ENCODE data around the gene PLCB1. TPM values are rescaled to one million over a fixed set of nuclear protein-coding genes. Genes with fewer than 3 reads are reported as not detected.

The PLCB1 gene
- total RNA-seq, 3 donors from 2014 or later, result 12.2 to 106 (median 30.5) TPM

- DNase-seq (ENCODE audit: low spot score in 2 of 2), result no peak
- intact Hi-C loops (cut with DNase I; ENCODE audit: low total_unique reads), result no loop called here
- no peak for TF ChIP-seq CTCF (IDR thresholded peaks at IDR 0.05)
- TF ChIP-seq POLR2AphosphoS5 (IDR thresholded peaks at IDR 0.05), result no peak
Observed at GRCh38 chr20:8473459-8473858, 341.4 kb downstream of the PLCB1 start.

GRCh38 chr20:8474027-8474668, 342.1 kb downstream of the PLCB1 start:
- no peak for DNase-seq (ENCODE audit: low spot score in 2 of 2)

More at GRCh38 chr20:8473459-8473858, 341.4 kb downstream of the PLCB1 start:
- Histone ChIP-seq H3K4me1 (no peaks in the 10 kb centered on the region), H3K9me3 (no peaks in the 10 kb centered on the region), H3K36me3 (no peaks in the 10 kb centered on the region), H3K27ac (no peak overlapping the region), H3K4me3 (no peak overlapping the region), H3K27me3 (no peaks in the 10 kb centered on the region)

GRCh38 chr20:8476021-8476420, 344.0 kb downstream of the PLCB1 start:
- TF ChIP-seq CTCF (IDR thresholded peaks at IDR 0.05) (no peak), POLR2AphosphoS5 (IDR thresholded peaks at IDR 0.05) (no peak), POLR2A (IDR thresholded peaks at IDR 0.05) (no peak)
- no peaks in the 10 kb centered on the region for H3K27me3 ChIP-seq
- no peaks in the 10 kb centered on the region for H3K9me3 ChIP-seq
- H3K27ac ChIP-seq, result no peak overlapping the region
- H3K4me3 ChIP-seq, result no peak overlapping the region
- intact Hi-C loops (cut with DNase I; ENCODE audit: low total_unique reads), result no loop called here
- no peaks in the 10 kb centered on the region for H3K36me3 ChIP-seq
- DNase-seq (ENCODE audit: low spot score in 2 of 2), result no peak
- no peaks in the 10 kb centered on the region for H3K4me1 ChIP-seq

More at GRCh38 chr20:8474027-8474668, 342.1 kb downstream of the PLCB1 start:
- intact Hi-C loops (cut with DNase I; ENCODE audit: low total_unique reads), result no loop called here
- H3K27me3 ChIP-seq, result no peaks in the 10 kb centered on the region
- H3K9me3 ChIP-seq, result no peaks in the 10 kb centered on the region
- H3K36me3 ChIP-seq, result no peaks in the 10 kb centered on the region
- no peak overlapping the region for H3K27ac ChIP-seq
- TF ChIP-seq POLR2A (IDR thresholded peaks at IDR 0.05) (no peak), POLR2AphosphoS5 (IDR thresholded peaks at IDR 0.05) (no peak), CTCF (IDR thresholded peaks at IDR 0.05) (no peak)
- no peak overlapping the region for H3K4me3 ChIP-seq
- no peaks in the 10 kb centered on the region for H3K4me1 ChIP-seq

- H3K36me3 ChIP-seq, result no peaks in the 10 kb centered on the region
- H3K27me3 ChIP-seq, result no peaks in the 10 kb centered on the region
- no peak overlapping the region for H3K4me3 ChIP-seq
- H3K27ac ChIP-seq, result no peak overlapping the region
- intact Hi-C loops (cut with DNase I; ENCODE audit: low total_unique reads), result no loop called here
- H3K9me3 ChIP-seq, result no peaks in the 10 kb centered on the region
- H3K4me1 ChIP-seq, result no peaks in the 10 kb centered on the region
- no peak for DNase-seq (ENCODE audit: low spot score in 2 of 2)
- no peak for TF ChIP-seq POLR2A (IDR thresholded peaks at IDR 0.05)
- TF ChIP-seq CTCF (IDR thresholded peaks at IDR 0.05), result no peak
- TF ChIP-seq POLR2AphosphoS5 (IDR thresholded peaks at IDR 0.05), result no peak
Observed at GRCh38 chr20:8480597-8480996, 348.5 kb downstream of the PLCB1 start.

- H3K36me3 ChIP-seq, result no peaks in the 10 kb centered on the region
- DNase-seq (ENCODE audit: low spot score in 2 of 2), result no peak
- no peaks in the 10 kb centered on the region for H3K27me3 ChIP-seq
- no peak overlapping the region for H3K27ac ChIP-seq
- intact Hi-C loops (cut with DNase I; ENCODE audit: low total_unique reads), result no loop called here
- no peaks in the 10 kb centered on the region for H3K4me1 ChIP-seq
- no peak overlapping the region for H3K4me3 ChIP-seq
- TF ChIP-seq POLR2AphosphoS5 (IDR thresholded peaks at IDR 0.05), result no peak
- no peak for TF ChIP-seq POLR2A (IDR thresholded peaks at IDR 0.05)
- no peak for TF ChIP-seq CTCF (IDR thresholded peaks at IDR 0.05)
- H3K9me3 ChIP-seq, result no peaks in the 10 kb centered on the region
Observed at GRCh38 chr20:8487696-8488095, 355.6 kb downstream of the PLCB1 start.

All from breast epithelium (tissue), 4 donors.